ENCODE data around the gene MYO1A. TPM values are rescaled to one million over a fixed set of nuclear protein-coding genes. Genes with fewer than 3 reads are reported as not detected.

Gene MYO1A
- total RNA-seq, 2 experiments from 2014 or later: 0.61 to 0.97 TPM

- Mint-ChIP-seq H3K4me1 (ENCODE audit: low read depth) (peaks cover 57% of the 10 kb centered on the region), H3K36me3 (peaks cover 55% of the 10 kb centered on the region), H3K27ac (peak overlapping the region; percentile 92), H3K4me3 (peak overlapping the region; percentile 69), H3K9me3 (no peaks in the 10 kb centered on the region), H3K27me3 (no peaks in the 10 kb centered on the region)
- ChIA-PET POLR2A (interaction anchor here (0.5 to 9.6 kb wide), 6 partner anchors 10 to 24 kb away, joined by 3 to 83 read pairs (median 6); partner anchors contain the start of genes NEMP1 and STAT6), CTCF (interaction anchor here (0.7 to 14.4 kb wide), 13 partner anchors 16 to 91 kb away, joined by 3 to 251 read pairs (median 6); partner anchors contain the start of genes NEMP1 and STAT6)
- DNase-seq: no peak
- intact Hi-C loops (cut with micrococcal nuclease): loop anchor here (1.0 to 2.0 kb wide), 3 partner anchors 14 to 85 kb away; partner anchors contain the start of gene NEMP1
These were observed 43.0 kb upstream of the MYO1A start for GRCh38 chr12:57092876-57093414.

GRCh38 chr12:57092529-57092862 is 42.6 kb upstream of the MYO1A start:
- Mint-ChIP-seq H3K27me3 (no peaks in the 10 kb centered on the region), H3K4me3 (peak overlapping the region; percentile 41), H3K9me3 (no peaks in the 10 kb centered on the region), H3K27ac (peak overlapping the region; percentile 92), H3K4me1 (ENCODE audit: low read depth) (peaks cover 57% of the 10 kb centered on the region), H3K36me3 (peaks cover 54% of the 10 kb centered on the region)
- intact Hi-C loops (cut with micrococcal nuclease): loop anchor here (2.0 kb wide), 1 partner anchor 14 kb away; the partner anchor contains the start of gene NEMP1
- ChIA-PET CTCF (interaction anchor here (0.6 to 14.4 kb wide), 14 partner anchors 14 to 91 kb away, joined by 3 to 251 read pairs (median 6); partner anchors contain the start of genes NEMP1 and STAT6), POLR2A (interaction anchor here (0.5 to 9.6 kb wide), 6 partner anchors 13 to 29 kb away, joined by 3 to 83 read pairs (median 6); partner anchors contain the start of genes NEMP1 and STAT6)
- peak; percentile 11 for DNase-seq

GRCh38 chr12:57091638-57092528 is 42.0 kb upstream of the MYO1A start:
- DNase-seq: peak; percentile 9
- no peaks in the 10 kb centered on the region for H3K9me3 Mint-ChIP-seq
- CTCF ChIA-PET: interaction anchor here (0.6 to 14.4 kb wide), 13 partner anchors 14 to 90 kb away, joined by 3 to 251 read pairs (median 6); partner anchors contain the start of genes NEMP1 and STAT6
- H3K4me3 Mint-ChIP-seq: peak overlapping the region; percentile 41
- H3K36me3 Mint-ChIP-seq: peaks cover 49% of the 10 kb centered on the region
- peaks cover 53% of the 10 kb centered on the region for H3K4me1 Mint-ChIP-seq (ENCODE audit: low read depth)
- intact Hi-C loops (cut with micrococcal nuclease): loop anchor here (2.0 kb wide), 1 partner anchor 13 kb away; the partner anchor contains the start of gene NEMP1
- H3K27ac Mint-ChIP-seq: peak overlapping the region; percentile 92
- POLR2A ChIA-PET: interaction anchor here (0.7 to 9.6 kb wide), 5 partner anchors 13 to 29 kb away, joined by 3 to 83 read pairs (median 6); partner anchors contain the start of genes NEMP1 and STAT6
- no peaks in the 10 kb centered on the region for H3K27me3 Mint-ChIP-seq

GRCh38 chr12:57090924-57091637 is 41.2 kb upstream of the MYO1A start:
- no peaks in the 10 kb centered on the region for H3K27me3 Mint-ChIP-seq
- ChIA-PET CTCF (interaction anchor here (1.6 to 14.4 kb wide), 6 partner anchors 16 to 33 kb away, joined by 7 to 251 read pairs (median 22); partner anchors contain the start of genes NEMP1 and STAT6), POLR2A (interaction anchor here (2.0 to 9.6 kb wide), 4 partner anchors 8 to 20 kb away, joined by 6 to 83 read pairs (median 48); partner anchors contain the start of genes NEMP1 and STAT6)
- H3K36me3 Mint-ChIP-seq: peaks cover 49% of the 10 kb centered on the region
- peak overlapping the region; percentile 91 for H3K4me3 Mint-ChIP-seq
- peak overlapping the region; percentile 55 for H3K27ac Mint-ChIP-seq
- peak; percentile 11 for DNase-seq
- no peaks in the 10 kb centered on the region for H3K9me3 Mint-ChIP-seq
- peaks cover 58% of the 10 kb centered on the region for H3K4me1 Mint-ChIP-seq (ENCODE audit: low read depth)
- intact Hi-C loops (cut with micrococcal nuclease): no loop called here

GRCh38 chr12:57090490-57090889 is 40.6 kb upstream of the MYO1A start:
- H3K27ac Mint-ChIP-seq: peak overlapping the region; percentile 55
- H3K4me3 Mint-ChIP-seq: peak overlapping the region; percentile 91
- H3K27me3 Mint-ChIP-seq: no peaks in the 10 kb centered on the region
- peaks cover 64% of the 10 kb centered on the region for H3K4me1 Mint-ChIP-seq (ENCODE audit: low read depth)
- ChIA-PET POLR2A (interaction anchor here (1.3 to 6.7 kb wide), 4 partner anchors 9 to 21 kb away, joined by 4 to 52 read pairs (median 24); partner anchors contain the start of genes NEMP1 and STAT6), CTCF (interaction anchor here (1.0 to 14.4 kb wide), 5 partner anchors 16 to 88 kb away, joined by 4 to 251 read pairs (median 37); partner anchors contain the start of genes NEMP1 and STAT6)
- intact Hi-C loops (cut with micrococcal nuclease): no loop called here
- H3K36me3 Mint-ChIP-seq: peaks cover 46% of the 10 kb centered on the region
- no peaks in the 10 kb centered on the region for H3K9me3 Mint-ChIP-seq
- DNase-seq: no peak

- Mint-ChIP-seq H3K9me3 (no peaks in the 10 kb centered on the region), H3K4me3 (peak overlapping the region; percentile 91), H3K27me3 (no peaks in the 10 kb centered on the region), H3K27ac (peak overlapping the region; percentile 84), H3K4me1 (ENCODE audit: low read depth) (peaks cover 65% of the 10 kb centered on the region), H3K36me3 (peaks cover 39% of the 10 kb centered on the region)
- ChIA-PET POLR2A (interaction anchor here (0.7 to 6.7 kb wide), 5 partner anchors 10 to 21 kb away, joined by 3 to 52 read pairs (median 6); partner anchors contain the start of genes NEMP1 and STAT6), CTCF (interaction anchor here (1.0 to 14.4 kb wide), 6 partner anchors 15 to 87 kb away, joined by 4 to 251 read pairs (median 31); partner anchors contain the start of genes NEMP1 and STAT6)
- DNase-seq: peak; percentile 58
- intact Hi-C loops (cut with micrococcal nuclease): loop anchor here (5.0 kb wide), 2 partner anchors 138 to 452 kb away; partner anchors contain the start of gene SHMT2
These were observed 39.6 kb upstream of the MYO1A start for GRCh38 chr12:57089271-57090245.

- peaks cover 60% of the 10 kb centered on the region for H3K4me1 Mint-ChIP-seq (ENCODE audit: low read depth)
- peak; percentile 92 for DNase-seq
- H3K27ac Mint-ChIP-seq: peak within 1 kb of the TSS; percentile 95
- H3K4me3 Mint-ChIP-seq: peak within 1 kb of the TSS; percentile 91
- peaks cover 36% of the 10 kb centered on the region for H3K36me3 Mint-ChIP-seq
- intact Hi-C loops (cut with micrococcal nuclease): loop anchor here (1.0 to 5.0 kb wide), 3 partner anchors 24 to 451 kb away; partner anchors contain the start of gene SHMT2
- ChIA-PET POLR2A (interaction anchor here (0.6 to 6.7 kb wide), 9 partner anchors 8 to 403 kb away, joined by 3 to 52 read pairs (median 4); partner anchors contain the start of genes NEMP1 and STAT6), CTCF (interaction anchor here (1.0 to 14.4 kb wide), 3 partner anchors 14 to 36 kb away, joined by 3 to 251 read pairs (median 25); partner anchors contain the start of genes NEMP1 and STAT6)
- H3K9me3 Mint-ChIP-seq: no peaks in the 10 kb centered on the region
- H3K27me3 Mint-ChIP-seq: no peaks in the 10 kb centered on the region
These were observed 38.7 kb upstream of the MYO1A start, which contains the start of gene NAB2 for GRCh38 chr12:57088354-57089270. Gene NAB2 (plus strand): TSS chr12:57089114. CDS start chr12:57089272, 158 bp downstream.

- POLR2A ChIA-PET: interaction anchor here (0.6 to 6.7 kb wide), 9 partner anchors 9 to 403 kb away, joined by 3 to 52 read pairs (median 4); partner anchors contain the start of genes NEMP1 and STAT6
- Mint-ChIP-seq H3K27me3 (no peaks in the 10 kb centered on the region), H3K4me1 (ENCODE audit: low read depth) (peaks cover 57% of the 10 kb centered on the region), H3K4me3 (peak overlapping the region; percentile 89), H3K9me3 (no peaks in the 10 kb centered on the region), H3K36me3 (peaks cover 29% of the 10 kb centered on the region), H3K27ac (peak overlapping the region; percentile 95)
- peak; percentile 89 for DNase-seq
- CTCF ChIA-PET: interaction anchor here (0.6 to 14.4 kb wide), 5 partner anchors 10 to 155 kb away, joined by 3 to 251 read pairs (median 4); partner anchors contain the start of genes NEMP1 and STAT6
- intact Hi-C loops (cut with micrococcal nuclease): loop anchor here (1.0 to 5.0 kb wide), 6 partner anchors 9 to 451 kb away; partner anchors contain the start of genes PTGES3, SHMT2 and STAT6
These were observed 37.9 kb upstream of the MYO1A start for GRCh38 chr12:57087691-57088353.
